CD14-positive monocyte (primary cell): ENCODE measurements around the gene ASB1. TPM values are rescaled to one million over a fixed set of nuclear protein-coding genes. Genes with fewer than 3 reads are reported as not detected.

ENCODE experiments used
- DNase-seq, 3 donors: peaks; one replicate each; pipeline ENCODE4 v3.0.0-alpha.2; 2011 to 2022
- H2AFZ ChIP-seq: 2 replicates; pipeline ENCODE4 v1.6.0; 2012; ENCODE audit warnings: mild to moderate bottlenecking, low read depth, low read length, inconsistent platforms; ENCODE audit not compliant: insufficient read depth, poor library complexity, severe bottlenecking
- H3K27ac ChIP-seq, 2 donors: 1 replicate in 1 of 2; 2 replicates in 1 of 2; pipeline ENCODE4 v1.5.1; 2012 to 2013; ENCODE audit warnings: low read length in 2 of 2, control low read depth in 1 of 2, inconsistent platforms in 1 of 2, low read depth in 1 of 2, mild to moderate bottlenecking in 1 of 2
- H3K27me3 ChIP-seq, 2 donors: one replicate each; pipeline versions ENCODE4 v1.6.0 to v1.6.1; 2011 to 2013; ENCODE audit warnings: low read length in 2 of 2; ENCODE audit not compliant: control insufficient read depth in 2 of 2, insufficient read depth in 2 of 2
- H3K36me3 ChIP-seq, 2 donors: replicated peaks in 1 of 2; 1 replicate in 1 of 2; 2 replicates in 1 of 2; pipeline versions ENCODE4 v1.5.1 to v1.6.1; 2012 to 2013; ENCODE audit warnings: low read length in 2 of 2, control low read depth in 1 of 2, inconsistent platforms in 1 of 2, mild to moderate bottlenecking in 1 of 2; ENCODE audit not compliant: insufficient read depth in 2 of 2, control insufficient read depth in 1 of 2
- H3K4me1 ChIP-seq, 2 donors: 1 replicate in 1 of 2; 2 replicates in 1 of 2; pipeline versions ENCODE4 v1.5.1 to v1.6.1; 2012 to 2013; ENCODE audit warnings: low read length in 2 of 2, control low read depth in 1 of 2, inconsistent platforms in 1 of 2, mild to moderate bottlenecking in 1 of 2, moderate library complexity in 1 of 2; ENCODE audit not compliant: insufficient read depth in 2 of 2, control insufficient read depth in 1 of 2
- H3K4me2 ChIP-seq: replicated peaks from 2 replicates; pipeline ENCODE3; 2012; ENCODE audit warnings: low read length, moderate library complexity, mild to moderate bottlenecking; ENCODE audit not compliant: poor library complexity, severe bottlenecking; ENCODE audit errors: extremely low read depth
- H3K4me3 ChIP-seq, 3 experiments: fragments of 200-600 bp in 1 of 3; sonication (generic) in 1 of 3; replicated peaks in 1 of 3; 1 replicate in 2 of 3; 2 replicates in 1 of 3; pipeline ENCODE4 v1.5.1; 2011 to 2013; ENCODE audit warnings: low read length in 3 of 3, mild to moderate bottlenecking in 3 of 3, control low read depth in 2 of 3, low read depth in 2 of 3, inconsistent platforms in 1 of 3, moderate library complexity in 1 of 3
- H3K79me2 ChIP-seq: 2 replicates; pipeline ENCODE4 v1.6.0; 2012; ENCODE audit warnings: mild to moderate bottlenecking, control low read depth, inconsistent platforms, low read length, moderate library complexity; ENCODE audit not compliant: insufficient read depth
- H3K9ac ChIP-seq: 2 replicates; pipeline ENCODE4 v1.6.0; 2017; ENCODE audit warnings: low read length, mild to moderate bottlenecking; ENCODE audit not compliant: insufficient read depth, poor library complexity, severe bottlenecking
- H3K9me3 ChIP-seq, 2 donors: replicated peaks in 1 of 2; 1 replicate in 1 of 2; 2 replicates in 1 of 2; pipeline versions ENCODE4 v1.5.1 to v1.6.1; 2012 to 2013; ENCODE audit warnings: low read length in 2 of 2, control low read depth in 1 of 2; ENCODE audit not compliant: control insufficient read depth in 1 of 2, insufficient read depth in 1 of 2
- H4K20me1 ChIP-seq: 2 replicates; pipeline ENCODE4 v1.6.0; 2012; ENCODE audit warnings: mild to moderate bottlenecking, low read length, control low read depth, moderate library complexity; ENCODE audit not compliant: insufficient read depth
- H3K27ac Mint-ChIP-seq, 7 donors: one replicate each; pipeline ENCODE4 v1.8.0; 2020; ENCODE audit warnings: mild to moderate bottlenecking in 7 of 7, mixed read lengths in 7 of 7, moderate library complexity in 6 of 7, inconsistent platforms in 2 of 7
- H3K27me3 Mint-ChIP-seq, 3 donors: one replicate each; pipeline ENCODE4 v1.8.0; 2021 to 2022; ENCODE audit warnings: low read depth in 3 of 3, mild to moderate bottlenecking in 3 of 3, mixed read lengths in 3 of 3, moderate library complexity in 3 of 3, inconsistent platforms in 1 of 3
- H3K36me3 Mint-ChIP-seq, 2 donors: one replicate each; pipeline ENCODE4 v1.8.0; 2020; ENCODE audit warnings: mixed read lengths in 2 of 2, inconsistent platforms in 1 of 2, mild to moderate bottlenecking in 1 of 2
- H3K4me1 Mint-ChIP-seq: one replicate; pipeline ENCODE4 v1.8.0; 2020; ENCODE audit warnings: mild to moderate bottlenecking, mixed read lengths
- H3K4me3 Mint-ChIP-seq, 2 donors: one replicate each; pipeline ENCODE4 v1.8.0; 2020; ENCODE audit warnings: mild to moderate bottlenecking in 2 of 2, mixed read lengths in 2 of 2, moderate library complexity in 1 of 2
- H3K9me3 Mint-ChIP-seq, 7 donors: one replicate each; pipeline ENCODE4 v1.8.0; 2020 to 2022; ENCODE audit warnings: mixed read lengths in 7 of 7, mild to moderate bottlenecking in 6 of 7, moderate library complexity in 6 of 7, inconsistent platforms in 2 of 7
- CTCF ChIP-seq: fragments of 200-600 bp; IDR thresholded peaks from one replicate; pipeline ENCODE4 v1.8.0; 2022; ENCODE audit warnings: antibody characterized with exemption, mild to moderate bottlenecking
- WGBS: methylation state at CpG from one replicate; pipeline ENCODE4 v1.1.5; 2013; ENCODE audit warnings: missing lambda C conversion rate; ENCODE audit not compliant: insufficient coverage; 5-methylcytosine and 5-hydroxymethylcytosine counted together
- intact Hi-C, 2 donors: fragments of 100-400 bp; cut with micrococcal nuclease; formaldehyde crosslinking; loops; one replicate each; pipeline versions ENCODE4 v1.15.0 to v1.15.1; 2023
- polyA plus RNA-seq, 3 donors: library from polyadenylated mRNA; depleted of rRNA in 1 of 3; unstranded in 2 of 3; stranded (reverse) in 1 of 3; fragments of 300-500 nt in 2 of 3; fragments of >200 nt in 1 of 3; fragmentation: Illumina TruSeq in 2 of 3; gene quantifications; 1 replicate in 2 of 3; 2 replicates in 1 of 3; pipeline ENCODE4 v1.2.3, GENCODE V29; 2012 to 2021

ASB1 gene
- polyA plus RNA-seq, 3 donors, result 15.1 to 22.0 (median 16.0) TPM

GRCh38 chr2:238446371-238446770 is 19.6 kb downstream of the ASB1 start:
- Histone ChIP-seq H3K4me3 (no peak overlapping the region), H3K4me1 (peaks cover 7 to 18% of the 10 kb centered on the region in 2 donors), H3K27ac (no peak overlapping the region), H3K36me3 (peaks cover 66 to 86% of the 10 kb centered on the region in 2 donors), H3K4me2 (no peak overlapping the region), H4K20me1 (peaks cover 79% of the 10 kb centered on the region), H3K27me3 (no peaks in the 10 kb centered on the region), H2AFZ (no peak overlapping the region), H3K9me3 (no peaks in the 10 kb centered on the region), H3K79me2 (peaks cover 58% of the 10 kb centered on the region), H3K9ac (no peak overlapping the region)
- no peak for TF ChIP-seq CTCF
- no peaks in the 10 kb centered on the region for H3K9me3 Mint-ChIP-seq
- WGBS, result 100% methylated on average over 4 of the region's 8 CpGs
- H3K4me3 Mint-ChIP-seq, result no peak overlapping the region
- H3K4me1 Mint-ChIP-seq, result peaks cover 19% of the 10 kb centered on the region
- no peak for DNase-seq
- peak overlapping the region in 1 of 7 donors; percentile 70 for H3K27ac Mint-ChIP-seq
- peaks cover 84 to 87% of the 10 kb centered on the region in 2 donors for H3K36me3 Mint-ChIP-seq
- intact Hi-C loops, result no loop called here
- peaks cover 0 to 4% (median 2%) of the 10 kb centered on the region in 3 donors for H3K27me3 Mint-ChIP-seq

- H3K36me3 Mint-ChIP-seq, result peaks cover 87 to 88% of the 10 kb centered on the region in 2 donors
Observed at GRCh38 chr2:238448031-238448955, 21.6 kb downstream of the ASB1 start.

More at GRCh38 chr2:238448031-238448955, 21.6 kb downstream of the ASB1 start:
- peaks cover 7 to 18% of the 10 kb centered on the region in 2 donors for H3K4me1 ChIP-seq
- no peak overlapping the region for H2AFZ ChIP-seq
- no peak overlapping the region for H3K4me3 ChIP-seq
- no peak for TF ChIP-seq CTCF
- peak overlapping the region in 1 of 2 donors; percentile 53 for H3K27ac ChIP-seq
- H4K20me1 ChIP-seq, result peaks cover 64% of the 10 kb centered on the region
- H3K9ac ChIP-seq, result no peak overlapping the region
- H3K9me3 ChIP-seq, result no peaks in the 10 kb centered on the region
- peaks cover 0 to 4% (median 0%) of the 10 kb centered on the region in 7 donors for H3K9me3 Mint-ChIP-seq
- no peak overlapping the region for H3K4me2 ChIP-seq
- intact Hi-C loops, result no loop called here
- H3K27me3 Mint-ChIP-seq, result peaks cover 0 to 4% (median 3%) of the 10 kb centered on the region in 3 donors
- H3K27me3 ChIP-seq, result no peaks in the 10 kb centered on the region
- peak overlapping the region in 4 of 7 donors; percentile 7 to 73 (median 46) for H3K27ac Mint-ChIP-seq
- peaks cover 39% of the 10 kb centered on the region for H3K79me2 ChIP-seq
- DNase-seq, result no peak
- no peak overlapping the region for H3K4me3 Mint-ChIP-seq
- peaks cover 16% of the 10 kb centered on the region for H3K4me1 Mint-ChIP-seq
- 90% methylated on average over 18 of the region's 19 CpGs for WGBS
- peaks cover 77 to 92% of the 10 kb centered on the region in 2 donors for H3K36me3 ChIP-seq
